HEK293 (cell line): ENCODE data around the gene ARFRP1.

Experiments
- CTCF ChIA-PET: fragments of 350-600 bp; formaldehyde crosslinking; extraction: SDS; loops from one replicate; lab custom pipeline; 2021; ENCODE audit warnings: antibody characterized with exemption; lab: Yijun Ruan, JAX
- POLR2A ChIA-PET: fragments of 300-600 bp; formaldehyde crosslinking; extraction: SDS; loops from one replicate; lab custom pipeline; 2020; ENCODE audit warnings: antibody characterized with exemption, inconsistent platforms; lab: Yijun Ruan, JAX
- H3K27ac ChIP-seq: fragments of 200-500 bp; sonication (Bioruptor generic); 2 replicates; pipeline ENCODE4 v1.5.1; 2014; ENCODE audit warnings: low read depth, low read length, control low read depth, inconsistent platforms; ENCODE audit errors: extremely low read depth
- H3K36me3 ChIP-seq, 2 experiments: fragments of 200-500 bp in 1 of 2; sonication (Bioruptor generic) in 1 of 2; 1 replicate in 1 of 2; 2 replicates in 1 of 2; pipeline ENCODE4 v1.5.1; 2014 to 2017; ENCODE audit warnings: inconsistent platforms in 2 of 2, low read length in 2 of 2; ENCODE audit not compliant: control insufficient read depth in 2 of 2, insufficient read depth in 1 of 2
- H3K4me1 ChIP-seq: fragments of 200-500 bp; sonication (Bioruptor generic); 2 replicates; pipeline ENCODE4 v1.5.1; 2014; ENCODE audit warnings: mild to moderate bottlenecking, low read length, inconsistent platforms; ENCODE audit not compliant: control insufficient read depth, insufficient read depth
- H3K4me3 ChIP-seq: 2 replicates; pipeline ENCODE4 v1.5.1; 2011; ENCODE audit warnings: low read depth, mild to moderate bottlenecking, control low read depth, low read length, moderate library complexity
- H3K9me3 ChIP-seq: fragments of 200-500 bp; sonication (Bioruptor generic); 2 replicates; pipeline ENCODE4 v1.5.1; 2014; ENCODE audit warnings: low read depth, low read length, inconsistent platforms; ENCODE audit not compliant: control insufficient read depth, insufficient read depth
- KLF16 ChIP-seq: fragments of 450-650 bp; formaldehyde crosslinking; IDR thresholded peaks from 2 replicates; pipeline ENCODE4 v1.5.1; 2017; ENCODE audit warnings: missing biosample characterization, missing genetic modification characterization
- ZEB2 ChIP-seq: fragments of 450-650 bp; formaldehyde crosslinking; IDR thresholded peaks from 2 replicates; pipeline ENCODE4 v1.5.1; 2016; ENCODE audit warnings: missing biosample characterization, missing genetic modification characterization
- ZNF155 ChIP-seq: fragments of 450-650 bp; formaldehyde crosslinking; IDR thresholded peaks from 2 replicates; pipeline ENCODE4 v1.5.1; 2016; ENCODE audit warnings: missing biosample characterization, missing genetic modification characterization
- ZNF174 ChIP-seq: fragments of 450-650 bp; formaldehyde crosslinking; IDR thresholded peaks from 2 replicates; pipeline ENCODE4 v1.5.0; 2017; ENCODE audit warnings: missing biosample characterization, mild to moderate bottlenecking, missing genetic modification characterization
- ZNF404 ChIP-seq: fragments of 450-650 bp; formaldehyde crosslinking; IDR thresholded peaks from 2 replicates; pipeline ENCODE4 v1.5.1; 2017; ENCODE audit warnings: missing biosample characterization, missing genetic modification characterization
- ZNF660 ChIP-seq: fragments of 450-650 bp; IDR thresholded peaks from 2 replicates; pipeline ENCODE4 v1.5.1; 2018; ENCODE audit warnings: missing biosample characterization, mild to moderate bottlenecking, missing genetic modification characterization
- ZNF777 ChIP-seq: fragments of 450-650 bp; formaldehyde crosslinking; IDR thresholded peaks from 2 replicates; pipeline ENCODE4 v1.5.1; 2017; ENCODE audit warnings: missing biosample characterization, missing genetic modification characterization, borderline replicate concordance
- ZNF837 ChIP-seq: fragments of 450-650 bp; formaldehyde crosslinking; IDR thresholded peaks from 2 replicates; pipeline ENCODE4 v1.5.1; 2016; ENCODE audit warnings: missing biosample characterization, missing genetic modification characterization
- TF ChIP-seq, protein P1 (sequence below): fragments of 450-650 bp; formaldehyde crosslinking; IDR thresholded peaks from 2 replicates; pipeline ENCODE4 v1.5.1; 2016; ENCODE audit warnings: missing biosample characterization, missing genetic modification characterization
- TF ChIP-seq, protein P2 (sequence below): fragments of 450-650 bp; formaldehyde crosslinking; IDR thresholded peaks from 2 replicates; pipeline ENCODE4 v1.5.1; 2016; ENCODE audit warnings: missing biosample characterization, missing genetic modification characterization
- TF ChIP-seq, protein P3 (sequence below): fragments of 450-650 bp; formaldehyde crosslinking; conservative IDR thresholded peaks from 2 replicates; pipeline ENCODE4 v1.5.1; 2016; ENCODE audit warnings: low read depth, missing biosample characterization, missing genetic modification characterization
- TF ChIP-seq, protein P4 (sequence below): fragments of 450-650 bp; formaldehyde crosslinking; IDR thresholded peaks from 2 replicates; pipeline ENCODE4 v1.5.1; 2016; ENCODE audit warnings: missing biosample characterization, missing genetic modification characterization
- TF ChIP-seq, protein P5 (sequence below): fragments of 450-650 bp; formaldehyde crosslinking; IDR thresholded peaks from 2 replicates; pipeline ENCODE4 v1.5.1; 2016; ENCODE audit warnings: missing biosample characterization, missing genetic modification characterization
- TF ChIP-seq, protein P6 (sequence below): fragments of 450-650 bp; formaldehyde crosslinking; IDR thresholded peaks from 2 replicates; pipeline ENCODE4 v1.5.1; 2016; ENCODE audit warnings: missing biosample characterization, missing genetic modification characterization
- TF ChIP-seq, protein P7 (sequence below): fragments of 450-650 bp; formaldehyde crosslinking; IDR thresholded peaks from 2 replicates; pipeline ENCODE4 v1.5.1; 2016; ENCODE audit warnings: missing biosample characterization, missing genetic modification characterization

ARFRP1 gene

DNA sequence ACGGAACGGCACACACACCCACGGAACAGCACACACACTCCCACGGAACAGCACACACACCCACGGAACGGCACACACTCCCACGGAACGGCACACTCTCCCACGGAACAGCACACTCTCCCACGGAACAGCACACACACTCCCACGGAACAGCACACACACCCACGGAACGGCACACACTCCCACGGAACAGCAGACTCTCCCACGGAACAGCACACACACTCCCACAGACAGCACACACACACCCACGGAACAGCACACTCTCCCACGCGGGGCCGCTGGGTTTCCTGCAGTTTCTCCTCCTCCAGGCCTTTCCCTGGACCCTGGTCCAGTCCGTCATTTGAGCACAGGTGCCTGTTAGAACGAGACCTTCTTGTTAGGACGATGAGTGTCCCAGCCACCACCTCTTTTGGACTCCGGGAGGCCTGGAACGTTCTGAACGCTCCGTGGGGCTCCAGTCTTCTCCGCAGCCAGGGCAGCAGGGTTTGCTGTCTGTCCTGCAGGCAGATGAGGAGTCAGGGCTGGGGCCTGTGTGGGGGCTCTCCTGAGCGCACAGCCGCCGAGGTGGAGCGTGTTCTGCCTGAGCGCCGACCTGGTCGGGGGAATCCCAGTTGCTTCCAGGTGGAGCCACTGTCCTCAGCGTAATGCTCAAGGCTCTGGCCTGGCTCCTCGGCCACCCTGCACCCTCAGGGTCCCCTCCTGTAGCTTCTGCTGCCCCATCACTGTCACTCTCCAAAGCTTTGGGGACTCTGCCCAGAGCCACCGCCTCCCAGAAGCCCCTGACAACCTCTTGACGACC, 28.9 kb downstream of the ARFRP1 start (continued):
- TF ChIP-seq, protein P1, sequence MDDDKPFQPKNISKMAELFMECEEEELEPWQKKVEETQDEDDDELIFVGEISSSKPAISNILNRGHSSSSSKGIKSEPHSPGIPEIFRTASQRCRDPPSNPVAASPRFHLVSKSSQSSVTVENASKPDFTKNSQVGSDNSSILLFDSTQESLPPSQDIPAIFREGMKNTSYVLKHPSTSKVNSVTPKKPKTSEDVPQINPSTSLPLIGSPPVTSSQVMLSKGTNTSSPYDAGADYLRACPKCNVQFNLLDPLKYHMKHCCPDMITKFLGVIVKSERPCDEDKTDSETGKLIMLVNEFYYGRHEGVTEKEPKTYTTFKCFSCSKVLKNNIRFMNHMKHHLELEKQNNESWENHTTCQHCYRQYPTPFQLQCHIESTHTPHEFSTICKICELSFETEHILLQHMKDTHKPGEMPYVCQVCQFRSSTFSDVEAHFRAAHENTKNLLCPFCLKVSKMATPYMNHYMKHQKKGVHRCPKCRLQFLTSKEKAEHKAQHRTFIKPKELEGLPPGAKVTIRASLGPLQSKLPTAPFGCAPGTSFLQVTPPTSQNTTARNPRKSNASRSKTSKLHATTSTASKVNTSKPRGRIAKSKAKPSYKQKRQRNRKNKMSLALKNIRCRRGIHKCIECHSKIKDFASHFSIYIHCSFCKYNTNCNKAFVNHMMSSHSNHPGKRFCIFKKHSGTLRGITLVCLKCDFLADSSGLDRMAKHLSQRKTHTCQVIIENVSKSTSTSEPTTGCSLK = no peak

DNA sequence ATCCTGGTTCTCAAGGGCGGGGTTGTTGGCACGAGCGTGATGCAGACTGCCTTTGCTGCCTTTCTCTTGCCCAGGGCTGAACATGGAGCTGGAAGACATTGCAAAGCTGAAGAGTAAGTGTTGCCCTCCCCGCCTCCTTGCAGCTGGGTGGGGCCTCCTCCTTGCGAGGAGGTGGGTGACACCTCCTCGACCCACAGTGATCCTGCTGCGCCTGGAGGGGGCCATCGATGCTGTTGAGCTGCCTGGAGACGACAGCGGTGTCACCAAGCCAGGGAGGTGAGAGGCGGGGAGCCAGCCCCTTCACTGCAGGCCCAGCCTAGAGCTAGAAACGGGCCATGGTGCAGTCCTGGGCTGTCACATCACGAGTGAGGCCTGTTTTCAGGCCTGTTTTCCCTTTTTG, 29.7 kb downstream of the ARFRP1 start:
- no peak overlapping the region for H3K4me3 ChIP-seq
- no peak overlapping the region for H3K27ac ChIP-seq
- no peaks in the 10 kb centered on the region for H3K4me1 ChIP-seq
- ChIA-PET CTCF (interaction anchor here (0.6 kb wide), 1 partner anchor 227 kb away, joined by 3 read pairs; no protein-coding TSS in a partner anchor), POLR2A (no interaction called here)
- peaks cover 8 to 47% of the 10 kb centered on the region in 2 experiments; a peak in 2 of 3 replicates for H3K36me3 ChIP-seq
- no peaks in the 10 kb centered on the region for H3K9me3 ChIP-seq
- TF ChIP-seq, protein P2, sequence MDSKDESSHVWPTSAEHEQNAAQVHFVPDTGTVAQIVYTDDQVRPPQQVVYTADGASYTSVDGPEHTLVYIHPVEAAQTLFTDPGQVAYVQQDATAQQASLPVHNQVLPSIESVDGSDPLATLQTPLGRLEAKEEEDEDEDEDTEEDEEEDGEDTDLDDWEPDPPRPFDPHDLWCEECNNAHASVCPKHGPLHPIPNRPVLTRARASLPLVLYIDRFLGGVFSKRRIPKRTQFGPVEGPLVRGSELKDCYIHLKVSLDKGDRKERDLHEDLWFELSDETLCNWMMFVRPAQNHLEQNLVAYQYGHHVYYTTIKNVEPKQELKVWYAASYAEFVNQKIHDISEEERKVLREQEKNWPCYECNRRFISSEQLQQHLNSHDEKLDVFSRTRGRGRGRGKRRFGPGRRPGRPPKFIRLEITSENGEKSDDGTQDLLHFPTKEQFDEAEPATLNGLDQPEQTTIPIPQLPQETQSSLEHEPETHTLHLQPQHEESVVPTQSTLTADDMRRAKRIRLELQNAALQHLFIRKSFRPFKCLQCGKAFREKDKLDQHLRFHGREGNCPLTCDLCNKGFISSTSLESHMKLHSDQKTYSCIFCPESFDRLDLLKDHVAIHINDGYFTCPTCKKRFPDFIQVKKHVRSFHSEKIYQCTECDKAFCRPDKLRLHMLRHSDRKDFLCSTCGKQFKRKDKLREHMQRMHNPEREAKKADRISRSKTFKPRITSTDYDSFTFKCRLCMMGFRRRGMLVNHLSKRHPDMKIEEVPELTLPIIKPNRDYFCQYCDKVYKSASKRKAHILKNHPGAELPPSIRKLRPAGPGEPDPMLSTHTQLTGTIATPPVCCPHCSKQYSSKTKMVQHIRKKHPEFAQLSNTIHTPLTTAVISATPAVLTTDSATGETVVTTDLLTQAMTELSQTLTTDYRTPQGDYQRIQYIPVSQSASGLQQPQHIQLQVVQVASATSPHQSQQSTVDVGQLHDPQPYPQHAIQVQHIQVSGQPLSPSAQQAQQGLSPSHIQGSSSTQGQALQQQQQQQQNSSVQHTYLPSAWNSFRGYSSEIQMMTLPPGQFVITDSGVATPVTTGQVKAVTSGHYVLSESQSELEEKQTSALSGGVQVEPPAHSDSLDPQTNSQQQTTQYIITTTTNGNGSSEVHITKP = no peak
- TF ChIP-seq ZEB2 (no peak), ZNF174 (tag by site-specific recombination) (no peak), ZNF777 (tag by site-specific recombination) (no peak), KLF16 (no peak), ZNF660 (no peak), ZNF837 (tag by site-specific recombination) (no peak), ZNF404 (no peak), ZNF155 (no peak)
- TF ChIP-seq, protein P3, sequence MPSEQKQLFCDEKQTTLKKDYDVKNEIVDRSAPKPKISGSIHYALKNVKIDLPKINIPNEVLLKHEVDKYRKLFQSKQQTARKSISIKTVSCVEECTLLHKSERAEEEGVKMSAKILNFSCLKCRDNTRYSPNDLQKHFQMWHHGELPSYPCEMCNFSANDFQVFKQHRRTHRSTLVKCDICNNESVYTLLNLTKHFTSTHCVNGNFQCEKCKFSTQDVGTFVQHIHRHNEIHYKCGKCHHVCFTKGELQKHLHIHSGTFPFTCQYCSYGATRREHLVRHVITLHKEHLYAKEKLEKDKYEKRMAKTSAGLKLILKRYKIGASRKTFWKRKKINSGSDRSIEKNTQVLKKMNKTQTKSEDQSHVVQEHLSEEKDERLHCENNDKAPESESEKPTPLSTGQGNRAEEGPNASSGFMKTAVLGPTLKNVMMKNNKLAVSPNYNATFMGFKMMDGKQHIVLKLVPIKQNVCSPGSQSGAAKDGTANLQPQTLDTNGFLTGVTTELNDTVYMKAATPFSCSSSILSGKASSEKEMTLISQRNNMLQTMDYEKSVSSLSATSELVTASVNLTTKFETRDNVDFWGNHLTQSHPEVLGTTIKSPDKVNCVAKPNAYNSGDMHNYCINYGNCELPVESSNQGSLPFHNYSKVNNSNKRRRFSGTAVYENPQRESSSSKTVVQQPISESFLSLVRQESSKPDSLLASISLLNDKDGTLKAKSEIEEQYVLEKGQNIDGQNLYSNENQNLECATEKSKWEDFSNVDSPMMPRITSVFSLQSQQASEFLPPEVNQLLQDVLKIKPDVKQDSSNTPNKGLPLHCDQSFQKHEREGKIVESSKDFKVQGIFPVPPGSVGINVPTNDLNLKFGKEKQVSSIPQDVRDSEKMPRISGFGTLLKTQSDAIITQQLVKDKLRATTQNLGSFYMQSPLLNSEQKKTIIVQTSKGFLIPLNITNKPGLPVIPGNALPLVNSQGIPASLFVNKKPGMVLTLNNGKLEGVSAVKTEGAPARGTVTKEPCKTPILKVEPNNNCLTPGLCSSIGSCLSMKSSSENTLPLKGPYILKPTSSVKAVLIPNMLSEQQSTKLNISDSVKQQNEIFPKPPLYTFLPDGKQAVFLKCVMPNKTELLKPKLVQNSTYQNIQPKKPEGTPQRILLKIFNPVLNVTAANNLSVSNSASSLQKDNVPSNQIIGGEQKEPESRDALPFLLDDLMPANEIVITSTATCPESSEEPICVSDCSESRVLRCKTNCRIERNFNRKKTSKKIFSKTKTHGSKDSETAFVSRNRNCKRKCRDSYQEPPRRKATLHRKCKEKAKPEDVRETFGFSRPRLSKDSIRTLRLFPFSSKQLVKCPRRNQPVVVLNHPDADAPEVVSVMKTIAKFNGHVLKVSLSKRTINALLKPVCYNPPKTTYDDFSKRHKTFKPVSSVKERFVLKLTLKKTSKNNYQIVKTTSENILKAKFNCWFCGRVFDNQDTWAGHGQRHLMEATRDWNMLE (tag by site-specific recombination) = no peak
- TF ChIP-seq, protein P4, sequence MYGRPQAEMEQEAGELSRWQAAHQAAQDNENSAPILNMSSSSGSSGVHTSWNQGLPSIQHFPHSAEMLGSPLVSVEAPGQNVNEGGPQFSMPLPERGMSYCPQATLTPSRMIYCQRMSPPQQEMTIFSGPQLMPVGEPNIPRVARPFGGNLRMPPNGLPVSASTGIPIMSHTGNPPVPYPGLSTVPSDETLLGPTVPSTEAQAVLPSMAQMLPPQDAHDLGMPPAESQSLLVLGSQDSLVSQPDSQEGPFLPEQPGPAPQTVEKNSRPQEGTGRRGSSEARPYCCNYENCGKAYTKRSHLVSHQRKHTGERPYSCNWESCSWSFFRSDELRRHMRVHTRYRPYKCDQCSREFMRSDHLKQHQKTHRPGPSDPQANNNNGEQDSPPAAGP = no peak
- TF ChIP-seq, protein P5, sequence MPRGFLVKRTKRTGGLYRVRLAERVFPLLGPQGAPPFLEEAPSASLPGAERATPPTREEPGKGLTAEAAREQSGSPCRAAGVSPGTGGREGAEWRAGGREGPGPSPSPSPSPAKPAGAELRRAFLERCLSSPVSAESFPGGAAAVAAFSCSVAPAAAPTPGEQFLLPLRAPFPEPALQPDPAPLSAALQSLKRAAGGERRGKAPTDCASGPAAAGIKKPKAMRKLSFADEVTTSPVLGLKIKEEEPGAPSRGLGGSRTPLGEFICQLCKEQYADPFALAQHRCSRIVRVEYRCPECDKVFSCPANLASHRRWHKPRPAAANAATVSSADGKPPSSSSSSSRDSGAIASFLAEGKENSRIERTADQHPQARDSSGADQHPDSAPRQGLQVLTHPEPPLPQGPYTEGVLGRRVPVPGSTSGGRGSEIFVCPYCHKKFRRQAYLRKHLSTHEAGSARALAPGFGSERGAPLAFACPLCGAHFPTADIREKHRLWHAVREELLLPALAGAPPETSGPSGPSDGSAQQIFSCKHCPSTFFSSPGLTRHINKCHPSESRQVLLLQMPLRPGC (tag by site-specific recombination) = no peak
- TF ChIP-seq, protein P6, sequence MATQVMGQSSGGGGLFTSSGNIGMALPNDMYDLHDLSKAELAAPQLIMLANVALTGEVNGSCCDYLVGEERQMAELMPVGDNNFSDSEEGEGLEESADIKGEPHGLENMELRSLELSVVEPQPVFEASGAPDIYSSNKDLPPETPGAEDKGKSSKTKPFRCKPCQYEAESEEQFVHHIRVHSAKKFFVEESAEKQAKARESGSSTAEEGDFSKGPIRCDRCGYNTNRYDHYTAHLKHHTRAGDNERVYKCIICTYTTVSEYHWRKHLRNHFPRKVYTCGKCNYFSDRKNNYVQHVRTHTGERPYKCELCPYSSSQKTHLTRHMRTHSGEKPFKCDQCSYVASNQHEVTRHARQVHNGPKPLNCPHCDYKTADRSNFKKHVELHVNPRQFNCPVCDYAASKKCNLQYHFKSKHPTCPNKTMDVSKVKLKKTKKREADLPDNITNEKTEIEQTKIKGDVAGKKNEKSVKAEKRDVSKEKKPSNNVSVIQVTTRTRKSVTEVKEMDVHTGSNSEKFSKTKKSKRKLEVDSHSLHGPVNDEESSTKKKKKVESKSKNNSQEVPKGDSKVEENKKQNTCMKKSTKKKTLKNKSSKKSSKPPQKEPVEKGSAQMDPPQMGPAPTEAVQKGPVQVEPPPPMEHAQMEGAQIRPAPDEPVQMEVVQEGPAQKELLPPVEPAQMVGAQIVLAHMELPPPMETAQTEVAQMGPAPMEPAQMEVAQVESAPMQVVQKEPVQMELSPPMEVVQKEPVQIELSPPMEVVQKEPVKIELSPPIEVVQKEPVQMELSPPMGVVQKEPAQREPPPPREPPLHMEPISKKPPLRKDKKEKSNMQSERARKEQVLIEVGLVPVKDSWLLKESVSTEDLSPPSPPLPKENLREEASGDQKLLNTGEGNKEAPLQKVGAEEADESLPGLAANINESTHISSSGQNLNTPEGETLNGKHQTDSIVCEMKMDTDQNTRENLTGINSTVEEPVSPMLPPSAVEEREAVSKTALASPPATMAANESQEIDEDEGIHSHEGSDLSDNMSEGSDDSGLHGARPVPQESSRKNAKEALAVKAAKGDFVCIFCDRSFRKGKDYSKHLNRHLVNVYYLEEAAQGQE (tag by site-specific recombination) = no peak
- TF ChIP-seq, protein P7, sequence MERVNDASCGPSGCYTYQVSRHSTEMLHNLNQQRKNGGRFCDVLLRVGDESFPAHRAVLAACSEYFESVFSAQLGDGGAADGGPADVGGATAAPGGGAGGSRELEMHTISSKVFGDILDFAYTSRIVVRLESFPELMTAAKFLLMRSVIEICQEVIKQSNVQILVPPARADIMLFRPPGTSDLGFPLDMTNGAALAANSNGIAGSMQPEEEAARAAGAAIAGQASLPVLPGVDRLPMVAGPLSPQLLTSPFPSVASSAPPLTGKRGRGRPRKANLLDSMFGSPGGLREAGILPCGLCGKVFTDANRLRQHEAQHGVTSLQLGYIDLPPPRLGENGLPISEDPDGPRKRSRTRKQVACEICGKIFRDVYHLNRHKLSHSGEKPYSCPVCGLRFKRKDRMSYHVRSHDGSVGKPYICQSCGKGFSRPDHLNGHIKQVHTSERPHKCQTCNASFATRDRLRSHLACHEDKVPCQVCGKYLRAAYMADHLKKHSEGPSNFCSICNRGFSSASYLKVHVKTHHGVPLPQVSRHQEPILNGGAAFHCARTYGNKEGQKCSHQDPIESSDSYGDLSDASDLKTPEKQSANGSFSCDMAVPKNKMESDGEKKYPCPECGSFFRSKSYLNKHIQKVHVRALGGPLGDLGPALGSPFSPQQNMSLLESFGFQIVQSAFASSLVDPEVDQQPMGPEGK = no peak
